ENCODE results near the gene CCT8. TPM values are rescaled to one million over a fixed set of nuclear protein-coding genes. Genes with fewer than 3 reads are reported as not detected.
A peak's percentile ranks its signal among the peaks of the same experiment; 100 is the strongest.

CCT8 gene
- total and polyA plus RNA-seq, 9 of the 15 experiments (the other 6 are each of a cell fraction or from before 2014, with no cell fraction given), result 451 to 1,153 (median 677) TPM

DNA sequence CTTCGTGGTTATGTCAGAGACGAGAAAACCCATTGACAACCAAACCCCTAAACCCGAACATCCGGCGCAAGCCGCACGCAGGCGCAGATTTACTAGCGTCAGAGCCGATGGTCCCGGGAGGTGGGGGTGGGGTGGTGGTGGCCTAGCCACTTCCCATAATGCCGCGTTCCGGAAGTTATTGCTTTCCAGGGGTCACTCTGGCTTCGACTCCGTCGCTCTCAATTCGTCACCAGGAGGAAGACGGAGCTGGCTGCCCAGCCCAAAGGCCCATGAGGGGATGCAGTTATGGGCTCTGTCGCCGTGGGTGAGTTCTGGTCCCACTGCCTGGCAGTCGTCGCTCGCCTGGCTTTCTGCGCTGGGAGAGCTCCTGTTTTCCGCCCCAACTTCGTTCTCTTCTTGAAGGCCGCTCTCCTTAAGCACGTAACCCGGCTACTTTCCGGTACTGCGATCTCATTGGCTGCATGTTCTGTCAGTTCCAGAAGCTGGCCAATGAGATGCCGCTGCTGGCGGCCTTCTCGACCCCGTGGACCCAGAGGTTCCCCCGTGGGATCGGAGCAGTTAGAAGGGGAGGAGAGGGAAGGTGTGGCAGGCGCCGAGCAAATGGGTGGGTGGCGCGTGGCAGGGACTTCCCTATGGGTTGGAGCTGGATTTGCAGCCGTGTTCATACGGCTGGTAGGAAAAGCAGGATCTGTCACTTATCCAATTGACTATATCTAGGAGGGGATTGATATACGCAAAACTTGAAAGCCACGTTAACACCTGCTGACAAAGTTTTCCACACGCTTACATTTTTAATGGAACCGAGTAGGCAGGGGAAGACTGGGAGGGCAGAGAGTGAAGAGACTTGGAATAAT, 48.7 kb downstream of the CCT8 start, which contains the start of gene USP16 (continued):
- TF ChIP-seq RBM34 (IDR thresholded peaks at IDR 0.05; ENCODE audit: borderline replicate concordance, insufficient read depth, low read length), result no peak
- TF ChIP-seq, protein P1, sequence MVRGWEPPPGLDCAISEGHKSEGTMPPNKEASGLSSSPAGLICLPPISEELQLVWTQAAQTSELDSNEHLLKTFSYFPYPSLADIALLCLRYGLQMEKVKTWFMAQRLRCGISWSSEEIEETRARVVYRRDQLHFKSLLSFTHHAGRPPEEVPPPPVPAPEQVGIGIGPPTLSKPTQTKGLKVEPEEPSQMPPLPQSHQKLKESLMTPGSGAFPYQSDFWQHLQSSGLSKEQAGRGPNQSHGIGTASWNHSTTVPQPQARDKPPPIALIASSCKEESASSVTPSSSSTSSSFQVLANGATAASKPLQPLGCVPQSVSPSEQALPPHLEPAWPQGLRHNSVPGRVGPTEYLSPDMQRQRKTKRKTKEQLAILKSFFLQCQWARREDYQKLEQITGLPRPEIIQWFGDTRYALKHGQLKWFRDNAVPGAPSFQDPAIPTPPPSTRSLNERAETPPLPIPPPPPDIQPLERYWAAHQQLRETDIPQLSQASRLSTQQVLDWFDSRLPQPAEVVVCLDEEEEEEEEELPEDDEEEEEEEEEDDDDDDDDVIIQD (CRISPR knock-in tag; IDR thresholded peaks at IDR 0.05), result no peak
- peak; percentile 81 for TF ChIP-seq ZNF143 (CRISPR knock-in tag; IDR thresholded peaks at IDR 0.05)
- TF ChIP-seq, protein P2, sequence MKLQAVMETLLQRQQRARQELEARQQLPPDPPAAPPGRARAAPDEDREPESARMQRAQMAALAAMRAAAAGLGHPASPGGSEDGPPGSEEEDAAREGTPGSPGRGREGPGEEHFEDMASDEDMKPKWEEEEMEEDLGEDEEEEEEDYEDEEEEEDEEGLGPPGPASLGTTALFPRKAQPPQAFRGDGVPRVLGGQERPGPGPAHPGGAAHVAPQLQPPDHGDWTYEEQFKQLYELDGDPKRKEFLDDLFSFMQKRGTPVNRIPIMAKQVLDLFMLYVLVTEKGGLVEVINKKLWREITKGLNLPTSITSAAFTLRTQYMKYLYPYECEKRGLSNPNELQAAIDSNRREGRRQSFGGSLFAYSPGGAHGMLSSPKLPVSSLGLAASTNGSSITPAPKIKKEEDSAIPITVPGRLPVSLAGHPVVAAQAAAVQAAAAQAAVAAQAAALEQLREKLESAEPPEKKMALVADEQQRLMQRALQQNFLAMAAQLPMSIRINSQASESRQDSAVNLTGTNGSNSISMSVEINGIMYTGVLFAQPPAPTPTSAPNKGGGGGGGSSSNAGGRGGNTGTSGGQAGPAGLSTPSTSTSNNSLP (IDR thresholded peaks at IDR 0.05; ENCODE audit: borderline replicate concordance, low read depth, low read length), result no peak
- no peak for TF ChIP-seq ETS2 (tag; IDR thresholded peaks at IDR 0.05; ENCODE audit: borderline replicate concordance, poor library complexity, severe bottlenecking)
- no peak for TF ChIP-seq ZNF175 (CRISPR knock-in tag; IDR thresholded peaks at IDR 0.05; ENCODE audit: low read depth)
- TF ChIP-seq ZNF561 (CRISPR knock-in tag; conservative IDR thresholded peaks at IDR 0.05), result no peak
- peak; percentile 46 for TF ChIP-seq HNRNPLL (IDR thresholded peaks at IDR 0.05; ENCODE audit: low read depth, low read length, poor library complexity, severe bottlenecking)
- TF ChIP-seq ZNF408 (CRISPR knock-in tag; IDR thresholded peaks at IDR 0.05; ENCODE audit: low read depth), result no peak
- TF ChIP-seq, protein P3, sequence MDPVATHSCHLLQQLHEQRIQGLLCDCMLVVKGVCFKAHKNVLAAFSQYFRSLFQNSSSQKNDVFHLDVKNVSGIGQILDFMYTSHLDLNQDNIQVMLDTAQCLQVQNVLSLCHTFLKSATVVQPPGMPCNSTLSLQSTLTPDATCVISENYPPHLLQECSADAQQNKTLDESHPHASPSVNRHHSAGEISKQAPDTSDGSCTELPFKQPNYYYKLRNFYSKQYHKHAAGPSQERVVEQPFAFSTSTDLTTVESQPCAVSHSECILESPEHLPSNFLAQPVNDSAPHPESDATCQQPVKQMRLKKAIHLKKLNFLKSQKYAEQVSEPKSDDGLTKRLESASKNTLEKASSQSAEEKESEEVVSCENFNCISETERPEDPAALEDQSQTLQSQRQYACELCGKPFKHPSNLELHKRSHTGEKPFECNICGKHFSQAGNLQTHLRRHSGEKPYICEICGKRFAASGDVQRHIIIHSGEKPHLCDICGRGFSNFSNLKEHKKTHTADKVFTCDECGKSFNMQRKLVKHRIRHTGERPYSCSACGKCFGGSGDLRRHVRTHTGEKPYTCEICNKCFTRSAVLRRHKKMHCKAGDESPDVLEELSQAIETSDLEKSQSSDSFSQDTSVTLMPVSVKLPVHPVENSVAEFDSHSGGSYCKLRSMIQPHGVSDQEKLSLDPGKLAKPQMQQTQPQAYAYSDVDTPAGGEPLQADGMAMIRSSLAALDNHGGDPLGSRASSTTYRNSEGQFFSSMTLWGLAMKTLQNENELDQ (CRISPR knock-in tag; IDR thresholded peaks at IDR 0.05; ENCODE audit: borderline replicate concordance), result no peak
- TF ChIP-seq RBFOX2 (IDR thresholded peaks at IDR 0.05; ENCODE audit: low read depth, low read length), result peak; percentile 97
- no peak for TF ChIP-seq PHB (CRISPR knock-in tag; IDR thresholded peaks at IDR 0.05)
- 0 out of 2 replicates have a peak, but pooled peaks have one; percentile 7 for TF ChIP-seq SMAD4 (CRISPR knock-in tag; conservative IDR thresholded peaks at IDR 0.05)
- TF ChIP-seq, protein P4, sequence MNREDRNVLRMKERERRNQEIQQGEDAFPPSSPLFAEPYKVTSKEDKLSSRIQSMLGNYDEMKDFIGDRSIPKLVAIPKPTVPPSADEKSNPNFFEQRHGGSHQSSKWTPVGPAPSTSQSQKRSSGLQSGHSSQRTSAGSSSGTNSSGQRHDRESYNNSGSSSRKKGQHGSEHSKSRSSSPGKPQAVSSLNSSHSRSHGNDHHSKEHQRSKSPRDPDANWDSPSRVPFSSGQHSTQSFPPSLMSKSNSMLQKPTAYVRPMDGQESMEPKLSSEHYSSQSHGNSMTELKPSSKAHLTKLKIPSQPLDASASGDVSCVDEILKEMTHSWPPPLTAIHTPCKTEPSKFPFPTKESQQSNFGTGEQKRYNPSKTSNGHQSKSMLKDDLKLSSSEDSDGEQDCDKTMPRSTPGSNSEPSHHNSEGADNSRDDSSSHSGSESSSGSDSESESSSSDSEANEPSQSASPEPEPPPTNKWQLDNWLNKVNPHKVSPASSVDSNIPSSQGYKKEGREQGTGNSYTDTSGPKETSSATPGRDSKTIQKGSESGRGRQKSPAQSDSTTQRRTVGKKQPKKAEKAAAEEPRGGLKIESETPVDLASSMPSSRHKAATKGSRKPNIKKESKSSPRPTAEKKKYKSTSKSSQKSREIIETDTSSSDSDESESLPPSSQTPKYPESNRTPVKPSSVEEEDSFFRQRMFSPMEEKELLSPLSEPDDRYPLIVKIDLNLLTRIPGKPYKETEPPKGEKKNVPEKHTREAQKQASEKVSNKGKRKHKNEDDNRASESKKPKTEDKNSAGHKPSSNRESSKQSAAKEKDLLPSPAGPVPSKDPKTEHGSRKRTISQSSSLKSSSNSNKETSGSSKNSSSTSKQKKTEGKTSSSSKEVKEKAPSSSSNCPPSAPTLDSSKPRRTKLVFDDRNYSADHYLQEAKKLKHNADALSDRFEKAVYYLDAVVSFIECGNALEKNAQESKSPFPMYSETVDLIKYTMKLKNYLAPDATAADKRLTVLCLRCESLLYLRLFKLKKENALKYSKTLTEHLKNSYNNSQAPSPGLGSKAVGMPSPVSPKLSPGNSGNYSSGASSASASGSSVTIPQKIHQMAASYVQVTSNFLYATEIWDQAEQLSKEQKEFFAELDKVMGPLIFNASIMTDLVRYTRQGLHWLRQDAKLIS (CRISPR knock-in tag; IDR thresholded peaks at IDR 0.05), result no peak
- TF ChIP-seq PCBP2 (IDR thresholded peaks at IDR 0.05; ENCODE audit: low read depth, low read length, poor library complexity, severe bottlenecking), result no peak
- TF ChIP-seq HDAC8 (tag; IDR thresholded peaks at IDR 0.05), result no peak

Data from K562 (cell line).